Nucleus accumbens (tissue), 56 donors: ENCODE results near the gene TSC2.
A peak's percentile ranks its signal among the peaks of the same experiment; 100 is the strongest.
"Not testable (repeated sequence)": the region's sequence is repeated elsewhere in the genome, so short reads cannot be mapped to it uniquely, and the experiment has no call there.

Experiments
- DNase-seq, 56 donors: peaks; one replicate each; lab custom pipeline; 2025; lab: John Stamatoyannopoulos, UW

The TSC2 gene

DNA sequence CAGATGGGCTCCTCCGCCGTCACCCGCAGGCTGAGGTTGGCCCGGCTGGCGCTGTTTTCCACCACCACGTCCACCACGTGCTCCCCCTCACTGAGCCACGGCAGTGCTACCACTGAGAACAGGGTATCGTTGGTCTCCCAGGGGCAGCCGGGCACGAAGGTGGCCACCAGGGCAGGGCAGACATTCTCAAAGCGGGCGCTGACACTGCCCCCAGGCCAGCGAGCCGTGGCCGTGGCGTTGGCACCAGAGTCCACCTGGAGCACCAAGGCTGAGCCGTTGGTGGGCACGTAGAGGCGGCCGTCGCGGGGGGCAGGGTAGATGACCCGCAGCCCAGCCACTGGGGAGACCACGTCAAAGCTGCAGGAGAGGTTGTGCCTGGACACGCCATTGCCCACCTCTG is 66.4 kb downstream of the TSC2 start:
- not testable (repeated sequence) for DNase-seq

DNA sequence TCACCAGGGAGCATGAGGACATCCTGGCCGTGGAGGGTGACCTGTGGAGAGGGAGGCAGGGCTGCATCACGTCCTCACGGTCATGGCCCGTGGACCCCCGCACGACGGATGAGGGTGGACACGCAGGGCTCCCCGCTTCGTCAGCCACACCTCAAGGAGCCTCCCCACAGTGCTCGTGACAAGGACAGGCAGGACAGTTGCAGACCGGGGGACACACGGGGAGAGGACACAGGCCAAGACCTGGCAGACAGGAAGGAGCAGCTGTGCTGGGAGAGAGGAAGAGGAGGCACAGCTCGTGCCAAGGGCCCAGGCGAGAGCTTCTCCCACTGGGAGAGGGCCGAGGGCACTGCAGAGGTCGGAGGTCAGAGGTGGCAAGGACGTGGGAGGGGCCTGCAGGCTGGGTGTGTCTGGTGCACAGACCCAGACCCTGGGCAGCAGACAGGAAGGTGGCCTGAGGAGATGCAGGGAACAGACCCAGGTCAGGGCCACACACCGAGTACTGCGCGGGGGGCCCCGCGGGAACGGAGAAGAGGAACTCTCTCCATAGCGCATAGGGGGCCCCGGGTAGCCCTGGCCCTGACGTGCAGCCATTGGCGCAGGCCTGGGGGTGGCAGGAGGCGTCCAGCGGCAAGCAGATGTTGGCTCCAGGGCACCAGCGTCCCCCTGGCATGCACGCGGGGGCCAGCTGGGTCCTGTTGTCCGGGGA is 67.3 kb downstream of the TSC2 start:
- DNase-seq: not testable (repeated sequence)

- no peak for DNase-seq
These were observed 67.8 kb downstream of the TSC2 start for GRCh38 chr16:2115591-2115973.

DNA sequence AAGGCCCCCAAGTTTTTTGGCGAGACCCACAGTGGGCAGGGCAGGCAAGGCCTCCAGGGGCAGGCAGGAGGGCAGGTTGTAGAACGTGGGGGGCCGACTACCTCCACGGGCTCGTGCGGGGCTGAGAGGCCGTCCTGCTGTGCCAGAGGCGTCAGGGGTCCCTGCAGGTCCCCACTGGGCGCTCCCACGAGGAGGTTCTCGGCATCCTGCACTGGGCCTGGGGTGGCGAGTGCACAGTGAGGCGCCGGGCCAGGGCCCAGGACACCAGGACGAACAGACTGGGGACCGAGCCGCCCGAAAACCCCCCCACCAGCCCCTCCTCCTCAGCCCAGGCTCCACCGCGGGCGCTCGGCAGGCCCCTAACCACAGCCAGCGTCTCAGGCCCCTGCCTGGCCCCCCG is 68.6 kb downstream of the TSC2 start:
- not testable (repeated sequence) for DNase-seq

GRCh38 chr16:2117341-2117740 is 69.6 kb downstream of the TSC2 start:
- not testable (repeated sequence) for DNase-seq

DNA sequence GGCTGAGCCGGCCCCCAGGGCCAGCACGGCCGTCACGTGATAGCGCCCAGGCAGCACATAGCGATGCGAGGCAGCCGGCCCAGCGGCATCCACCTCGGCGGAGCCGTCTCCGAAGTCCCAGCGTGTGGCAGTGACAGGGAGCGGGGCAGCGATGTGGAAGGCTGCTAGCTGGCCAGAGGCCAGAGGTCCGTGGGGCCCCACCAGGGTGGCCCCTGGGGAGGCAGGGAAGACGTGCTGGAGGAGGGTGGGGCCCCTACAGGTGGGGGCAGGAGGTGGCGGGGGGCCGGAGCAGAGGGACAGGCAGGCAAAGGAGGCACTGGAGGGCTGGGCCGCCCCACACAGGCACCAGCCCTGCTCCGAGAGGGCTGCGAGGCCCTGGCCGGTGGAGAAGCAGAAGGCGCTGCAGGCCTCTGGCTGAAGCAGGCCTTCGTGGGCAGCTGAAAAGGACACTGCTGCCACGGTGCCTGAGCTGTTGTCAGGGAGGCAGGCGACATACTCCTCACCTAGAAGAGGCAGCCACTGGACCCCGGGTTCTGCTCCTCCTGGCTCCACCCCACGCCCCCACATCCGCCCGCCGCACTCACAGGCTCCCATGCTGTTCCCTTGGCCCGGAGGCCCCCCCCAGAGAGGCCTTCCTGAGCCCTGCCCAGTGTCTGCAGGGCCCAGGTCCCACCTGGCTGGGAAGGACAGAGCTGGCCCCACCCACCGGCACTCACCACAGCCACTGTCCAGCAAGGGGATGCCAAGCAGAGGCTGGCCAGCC is 70.4 kb downstream of the TSC2 start:
- DNase-seq: not testable (repeated sequence)

GRCh38 chr16:2121325-2121724 is 73.5 kb downstream of the TSC2 start:
- peak in 41 of 56 donors; percentile 9 to 85 (median 41) for DNase-seq

DNA sequence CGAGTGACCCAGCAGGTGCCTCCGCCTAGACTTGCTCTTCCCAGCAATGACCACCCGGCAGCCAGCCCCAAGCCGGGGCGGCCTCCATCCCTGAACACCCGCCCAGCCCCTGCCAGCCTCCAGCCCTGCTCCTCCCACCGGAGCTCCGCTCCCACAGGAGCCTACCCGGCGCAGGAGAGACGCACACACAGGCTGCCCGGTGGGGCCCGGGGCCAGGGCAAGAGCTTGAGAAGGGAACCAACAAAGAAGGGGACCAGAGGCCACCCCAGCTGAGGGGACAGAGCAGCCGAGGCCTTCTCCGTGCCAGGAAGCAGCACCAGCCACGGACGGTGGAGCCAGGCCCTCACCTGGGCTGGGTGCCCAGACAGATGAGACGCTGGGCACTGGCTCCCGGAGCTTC is 74.1 kb downstream of the TSC2 start:
- DNase-seq: peak in 34 of 56 donors; percentile 4 to 69 (median 34)

DNA sequence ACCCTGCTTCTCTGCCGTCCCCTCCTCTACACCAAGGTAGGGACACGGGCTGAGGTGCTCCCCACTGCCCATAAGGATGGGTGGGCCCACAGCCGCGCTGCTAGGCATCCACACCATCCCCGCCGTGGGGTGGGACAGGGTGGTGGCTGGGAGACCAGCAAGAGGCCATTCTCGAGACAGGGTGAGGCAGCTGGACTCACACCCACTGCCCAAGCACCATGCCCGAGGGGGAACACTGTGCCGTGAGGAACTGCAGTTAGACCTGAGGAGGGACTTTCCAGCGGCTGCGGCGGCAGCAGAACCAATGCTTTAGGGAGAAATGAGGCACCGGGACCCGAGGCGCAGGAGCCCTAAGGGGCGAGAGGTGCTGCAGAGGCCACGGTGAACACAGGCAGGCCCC is 74.6 kb downstream of the TSC2 start:
- DNase-seq: no peak

DNA sequence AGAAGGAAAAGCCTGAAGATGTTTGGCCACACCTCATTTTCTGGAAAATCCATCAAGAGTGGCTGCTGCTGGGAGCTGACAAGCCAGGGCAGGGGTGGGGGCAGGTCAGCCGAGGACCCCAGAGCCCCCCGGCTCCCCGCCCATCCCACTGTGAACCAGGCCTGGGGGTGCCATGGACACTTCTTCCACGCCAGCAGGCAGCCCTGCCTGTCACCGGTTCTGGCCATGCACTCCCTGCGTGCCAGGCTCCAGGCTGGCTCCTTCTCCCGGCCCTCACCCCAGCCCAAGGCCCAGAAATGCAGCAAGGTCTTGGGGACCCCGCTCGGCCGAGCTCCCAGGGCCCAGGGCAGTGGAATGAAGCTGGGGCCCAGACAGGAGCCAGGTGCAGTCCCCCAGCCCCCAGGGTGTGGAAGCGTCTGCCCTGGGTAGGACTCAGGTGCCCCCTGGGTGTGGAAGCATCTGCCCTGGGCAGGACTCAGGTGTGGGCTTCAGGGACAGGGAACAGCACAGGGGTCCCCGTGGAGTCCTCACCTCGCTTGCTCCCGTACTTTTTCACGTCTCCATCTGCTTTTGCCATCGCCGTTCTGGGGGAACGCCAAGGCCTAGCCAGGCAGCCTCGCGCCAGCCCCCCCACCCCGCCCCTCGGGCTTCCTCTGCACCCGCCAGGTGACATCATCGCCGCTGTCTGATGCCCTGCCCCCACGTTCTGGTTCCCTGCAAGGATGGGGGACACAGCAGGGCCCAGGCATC is 75.3 kb downstream of the TSC2 start:
- not testable (repeated sequence) for DNase-seq

DNA sequence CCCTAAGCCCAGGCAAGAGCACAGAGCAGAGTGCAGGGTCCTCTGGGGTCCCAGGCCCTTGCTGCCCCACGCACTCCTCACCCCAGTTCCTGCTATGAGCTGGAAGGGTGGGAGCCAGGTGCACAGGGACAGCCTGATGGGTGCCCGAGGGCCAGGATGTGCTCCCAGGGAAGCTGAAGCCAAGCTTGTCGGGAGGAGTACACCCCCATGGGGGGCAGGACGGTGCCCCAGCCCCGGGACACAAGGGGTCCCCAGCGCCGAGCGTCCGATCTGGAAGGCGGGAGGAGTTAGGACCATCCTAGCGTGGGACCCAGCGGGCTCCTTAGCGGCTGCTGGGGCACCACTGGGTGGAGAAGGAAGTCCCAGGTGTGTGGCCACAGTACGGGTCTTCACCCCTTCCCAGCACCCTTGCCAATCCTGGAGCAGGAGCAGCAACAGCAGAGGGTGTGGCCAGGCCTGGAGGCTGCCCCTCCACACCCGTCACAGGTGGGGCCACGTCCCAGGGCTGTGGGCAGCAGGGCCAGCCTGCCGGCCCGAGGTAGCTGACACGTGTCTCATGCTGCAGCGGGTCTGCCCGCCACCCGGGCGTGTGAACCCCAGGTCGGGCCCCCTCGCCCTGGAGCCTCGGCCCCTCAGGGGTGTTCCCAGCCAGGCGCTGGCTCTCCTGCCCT is 76.1 kb downstream of the TSC2 start:
- DNase-seq: peak in 1 of 56 donors; percentile 22

GRCh38 chr16:2124377-2124693 is 76.5 kb downstream of the TSC2 start:
- peak in 1 of 56 donors; percentile 51 for DNase-seq

DNA sequence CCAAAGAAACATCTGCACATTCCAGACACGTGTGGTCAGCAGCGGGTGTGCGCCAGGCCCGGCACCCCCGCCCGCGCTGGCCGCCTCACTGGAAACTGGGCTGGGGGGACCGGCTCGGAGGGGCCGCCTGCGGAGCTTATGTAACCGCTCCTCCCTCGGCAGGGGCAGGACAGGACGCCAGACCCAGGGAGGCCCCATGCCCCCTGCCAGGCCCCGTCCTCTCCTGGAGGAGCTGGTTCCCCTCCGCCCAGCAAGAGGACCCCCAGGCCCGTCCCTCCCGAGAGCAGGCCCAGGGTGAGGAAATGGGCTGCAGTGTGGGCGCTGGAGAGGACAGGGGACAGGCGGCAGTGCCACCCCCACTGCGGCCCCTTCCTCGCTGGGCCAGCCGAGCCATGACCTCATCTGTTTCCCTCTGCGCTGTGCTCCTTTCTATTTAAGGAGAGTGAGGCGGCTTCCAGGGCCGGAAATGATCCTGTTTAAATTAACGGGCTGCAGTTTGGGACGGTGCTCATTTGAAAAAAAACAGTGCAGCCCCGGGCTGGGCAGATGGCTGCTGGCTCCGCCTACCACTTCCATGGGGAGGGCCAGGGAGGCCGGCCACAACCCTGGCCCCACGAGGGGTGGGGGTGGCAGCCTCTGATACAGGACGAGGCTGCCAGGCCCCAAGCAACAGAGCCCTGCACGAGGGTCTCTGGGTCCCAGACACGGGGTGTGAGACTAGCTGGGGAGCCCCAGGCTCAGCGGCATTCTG is 77.1 kb downstream of the TSC2 start:
- peak in 32 of 56 donors; percentile 14 to 72 (median 45) for DNase-seq

GRCh38 chr16:2125609-2126008 is 77.8 kb downstream of the TSC2 start:
- DNase-seq: not testable (repeated sequence)

DNA sequence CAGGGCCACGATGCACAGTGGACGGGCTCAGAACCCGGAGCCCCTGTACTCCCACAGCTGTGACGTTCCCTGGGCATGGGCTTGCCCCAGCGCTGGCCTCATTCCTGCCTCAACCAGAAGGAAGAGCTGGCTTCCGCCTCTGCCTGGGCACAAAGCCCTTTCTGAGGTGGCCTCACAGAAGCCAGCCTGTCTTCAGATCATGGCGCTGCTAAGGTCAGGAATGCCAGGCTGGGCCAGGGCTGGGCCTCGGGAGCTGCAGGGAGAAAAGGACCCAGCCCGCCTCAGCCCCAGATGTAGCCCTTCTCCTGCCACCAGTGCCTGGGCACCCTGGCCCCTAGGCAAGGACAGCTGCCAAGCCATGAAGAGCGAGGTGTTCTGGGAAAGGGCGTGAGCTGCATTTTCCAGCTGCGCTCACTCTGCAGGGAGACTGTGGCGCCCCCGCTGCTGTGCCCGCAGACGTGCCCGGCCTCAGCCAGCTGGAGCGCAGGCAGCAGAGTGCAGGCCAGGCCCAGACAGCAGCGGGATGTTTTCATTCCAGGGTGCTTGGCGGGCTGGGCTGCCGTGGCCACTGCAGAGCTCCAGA is 78.5 kb downstream of the TSC2 start:
- DNase-seq: peak in 46 of 56 donors; percentile 32 to 89 (median 68)

DNA sequence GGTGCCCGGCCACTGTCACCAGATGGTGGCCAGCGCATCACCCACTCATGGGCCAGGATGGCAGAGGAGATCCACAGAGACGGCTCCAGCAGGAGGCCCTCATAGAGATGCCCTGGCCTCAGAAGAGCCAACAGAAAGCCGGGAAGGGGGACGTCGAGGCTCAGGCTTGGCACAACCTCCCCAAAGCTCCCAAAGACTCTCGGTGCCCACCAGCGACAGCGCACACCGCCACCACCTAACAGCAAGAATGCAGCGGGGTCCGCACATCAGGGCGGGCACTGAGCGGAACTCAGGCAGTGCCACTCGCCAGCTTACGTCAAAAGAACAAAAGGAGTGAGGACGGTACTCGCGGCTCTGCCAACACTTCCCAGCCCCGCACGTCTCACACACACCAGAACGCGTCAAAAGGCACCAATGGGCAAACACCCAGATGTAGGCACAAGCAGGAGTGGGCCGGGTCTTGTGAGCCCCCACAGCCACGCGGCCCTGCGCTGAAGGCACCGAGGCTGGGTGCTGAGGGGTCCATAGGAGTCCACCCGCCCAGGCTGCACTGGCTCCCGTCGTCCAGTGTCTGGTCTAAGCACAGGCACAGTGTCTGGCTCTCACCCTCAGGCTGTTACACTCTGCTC is 79.3 kb downstream of the TSC2 start:
- DNase-seq: peak in 20 of 56 donors; percentile 14 to 58 (median 33)

GRCh38 chr16:2127630-2128280 is 80.0 kb downstream of the TSC2 start:
- DNase-seq: peak in 3 of 56 donors; percentile 16 to 56 (median 26)

DNA sequence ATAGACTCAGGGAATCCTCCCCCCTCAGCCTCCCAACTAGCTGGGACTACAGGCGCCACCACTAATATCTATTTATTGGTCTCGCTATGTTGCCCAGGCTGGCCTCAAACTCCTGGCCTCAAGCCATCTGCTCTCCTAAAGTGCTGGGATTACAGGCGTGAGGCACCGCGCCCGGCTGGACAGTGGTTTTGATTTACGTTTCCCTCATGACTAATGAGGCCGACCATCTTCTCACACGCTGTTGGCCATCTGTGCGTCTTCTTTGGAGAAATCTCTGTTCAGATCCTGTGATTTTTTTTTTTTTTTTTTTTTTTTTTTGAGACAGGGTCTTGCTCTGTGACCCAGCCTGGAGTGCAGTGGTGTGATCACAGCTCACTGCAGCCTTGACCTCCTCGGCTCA is 81.5 kb downstream of the TSC2 start:
- DNase-seq: not testable (repeated sequence)
